Measurements from ENCODE around the gene EGLN1.
"Not testable (repeated sequence)": the region's sequence is repeated elsewhere in the genome, so short reads cannot be mapped to it uniquely, and the experiment has no call there.

The EGLN1 gene

GRCh38 chr1:231357187-231357772, 64.8 kb downstream of the EGLN1 start:
- no peak for DNase-seq

GRCh38 chr1:231355171-231355570, 66.9 kb downstream of the EGLN1 start:
- no peak for DNase-seq

- DNase-seq = no peak
Observed at GRCh38 chr1:231354330-231355020, 67.6 kb downstream of the EGLN1 start.

GRCh38 chr1:231353086-231353485, 69.0 kb downstream of the EGLN1 start:
- DNase-seq = no peak

GRCh38 chr1:231351816-231352215, 70.3 kb downstream of the EGLN1 start:
- DNase-seq = no peak

- DNase-seq = not testable (repeated sequence)
Observed at GRCh38 chr1:231348856-231349255, 73.2 kb downstream of the EGLN1 start.

GRCh38 chr1:231348442-231348841, 73.6 kb downstream of the EGLN1 start:
- no peak for DNase-seq

- no peak for DNase-seq
Observed at GRCh38 chr1:231347961-231348360, 74.1 kb downstream of the EGLN1 start.

GRCh38 chr1:231340328-231341013, 81.6 kb downstream of the EGLN1 start:
- DNase-seq = no peak

GRCh38 chr1:231338270-231339128, 83.6 kb downstream of the EGLN1 start, which contains the start of gene SPRTN:
TSS of gene SPRTN (plus strand) at chr1:231338293. CDS start at chr1:231338384, 91 bp downstream.
- DNase-seq = no peak

- peak; percentile 98 for DNase-seq
Observed at GRCh38 chr1:231337472-231338269, 84.4 kb downstream of the EGLN1 start, which contains the start of gene EXOC8. TSS of gene EXOC8 (minus strand) at chr1:231337852. CDS start at chr1:231337745, 107 bp downstream.

- no peak for DNase-seq
Observed at GRCh38 chr1:231337043-231337471, 85.0 kb downstream of the EGLN1 start.

GRCh38 chr1:231335663-231336602, 86.2 kb downstream of the EGLN1 start:
- no peak for DNase-seq

- no peak for DNase-seq
Observed at GRCh38 chr1:231334952-231335351, 87.1 kb downstream of the EGLN1 start.

GRCh38 chr1:231334079-231334666, 87.9 kb downstream of the EGLN1 start:
- DNase-seq = no peak

- no peak for DNase-seq
Observed at GRCh38 chr1:231332761-231333160, 89.3 kb downstream of the EGLN1 start.

GRCh38 chr1:231329483-231329882, 92.6 kb downstream of the EGLN1 start:
- no peak for DNase-seq

- no peak for DNase-seq
Observed at GRCh38 chr1:231327617-231328016, 94.5 kb downstream of the EGLN1 start.

GRCh38 chr1:231326248-231326647, 95.8 kb downstream of the EGLN1 start:
- DNase-seq = no peak

- no peak for DNase-seq
Observed at GRCh38 chr1:231324660-231325059, 97.4 kb downstream of the EGLN1 start.

Data from activated CD4-positive, CD25-positive, alpha-beta regulatory T cell treated with anti-CD3 and anti-CD28 coated beads, Interleukin-2, amount 50 U/mL, for 72 hours (primary cell).